SU-DHL-6 (cell line): ENCODE measurements around the gene CENPF.

Experiments used
- H2AFZ ChIP-seq: fragments of 200-600 bp; sonication (generic); 2 replicates; pipeline ENCODE4 v1.6.1; 2014; ENCODE audit warnings: low read depth, mild to moderate bottlenecking, moderate library complexity, mixed read lengths, antibody characterized with exemption, low read length; ENCODE audit not compliant: severe bottlenecking
- H3F3A ChIP-seq: fragments of 200-600 bp; shearing (Covaris generic); 2 replicates; pipeline ENCODE4 v1.6.0; 2016; ENCODE audit warnings: antibody characterized with exemption, mild to moderate bottlenecking; ENCODE audit not compliant: insufficient read depth
- H3K27ac ChIP-seq: fragments of 200-600 bp; sonication (generic); 2 replicates; pipeline ENCODE4 v1.5.1; 2016; ENCODE audit warnings: low read depth, mild to moderate bottlenecking, low read length, moderate library complexity, mixed read lengths
- H3K27me3 ChIP-seq: fragments of 200-600 bp; sonication (generic), shearing (Covaris generic); 2 replicates; pipeline ENCODE4 v1.6.0; 2014; ENCODE audit warnings: mild to moderate bottlenecking, low read length
- H3K36me3 ChIP-seq: fragments of 200-600 bp; sonication (generic); 2 replicates; pipeline ENCODE4 v1.6.1; 2014; ENCODE audit warnings: mild to moderate bottlenecking, low read length, mixed read lengths
- H3K4me2 ChIP-seq: fragments of 300-600, 200-600 bp; shearing (Covaris generic), sonication (generic); 2 replicates; pipeline ENCODE4 v1.6.0; 2014; ENCODE audit warnings: low read length, low read depth, mild to moderate bottlenecking; ENCODE audit not compliant: poor library complexity, severe bottlenecking
- H3K4me3 ChIP-seq: fragments of 200-600 bp; sonication (generic); 2 replicates; pipeline ENCODE4 v1.5.1; 2014; ENCODE audit warnings: antibody characterized with exemption, low read length, mild to moderate bottlenecking, mixed read lengths; ENCODE audit not compliant: insufficient read depth, poor library complexity, severe bottlenecking
- H3K79me2 ChIP-seq: fragments of 200-600 bp; sonication (generic); 2 replicates; pipeline ENCODE4 v1.6.1; 2014; ENCODE audit warnings: mild to moderate bottlenecking, low read length, moderate library complexity; ENCODE audit not compliant: insufficient read depth
- H3K9ac ChIP-seq: fragments of 200-600 bp; sonication (generic); 2 replicates; pipeline ENCODE4 v1.7.0; 2014; ENCODE audit warnings: mild to moderate bottlenecking, low read length
- H3K9me2 ChIP-seq: fragments of 200-600 bp; sonication (generic); replicated peaks from 2 replicates; pipeline ENCODE4 v1.6.1; 2014; ENCODE audit warnings: low read length; ENCODE audit not compliant: insufficient read depth
- H3K9me3 ChIP-seq: fragments of 200-600 bp; sonication (generic); 2 replicates; pipeline ENCODE4 v1.6.1; 2014; ENCODE audit warnings: low read length, mixed read lengths; ENCODE audit not compliant: insufficient read depth
- H4K20me1 ChIP-seq: fragments of 200-600 bp; sonication (generic); 2 replicates; pipeline ENCODE4 v1.6.1; 2014; ENCODE audit warnings: low read depth, mild to moderate bottlenecking, antibody characterized with exemption, low read length, moderate library complexity, mixed read lengths
- CTCF ChIP-seq: fragments of 200-600 bp; sonication (generic); IDR thresholded peaks from one replicate; pipeline ENCODE4 v1.5.1; 2017; ENCODE audit warnings: antibody characterized with exemption, mild to moderate bottlenecking, low read length, moderate library complexity; ENCODE audit not compliant: insufficient read depth, poor library complexity, severe bottlenecking
- EZH2phosphoT487 ChIP-seq: fragments of 200-600 bp; sonication (generic), shearing (Covaris generic); conservative IDR thresholded peaks from 2 replicates; pipeline ENCODE4 v1.6.1; 2018; ENCODE audit warnings: mild to moderate bottlenecking, antibody characterized with exemption, low read length, moderate library complexity, mixed read lengths

The CENPF gene

DNA sequence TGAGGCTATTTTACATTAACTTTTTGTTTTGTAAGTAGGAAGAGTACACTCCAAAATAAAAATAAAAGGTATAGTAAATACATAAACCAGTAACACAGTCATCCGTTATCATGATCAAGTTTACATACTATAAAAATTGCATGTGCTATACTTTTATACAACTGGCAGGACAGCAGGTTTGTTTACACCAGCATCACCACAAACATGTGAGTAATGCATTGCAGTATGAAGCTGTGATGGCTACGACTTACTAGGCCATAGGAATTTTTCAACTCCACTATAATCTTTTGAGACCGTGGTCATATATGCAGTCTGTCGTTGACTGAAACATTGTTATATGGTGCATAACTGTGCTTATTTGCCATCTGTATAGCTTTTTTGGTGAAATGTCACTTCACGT, 106.2 kb downstream of the CENPF start:
- no peak overlapping the region for H2AFZ ChIP-seq
- H3F3A ChIP-seq = no peaks in the 10 kb centered on the region
- H3K4me3 ChIP-seq = no peak overlapping the region
- H3K4me2 ChIP-seq = no peak overlapping the region
- TF ChIP-seq CTCF (no peak), EZH2phosphoT487 (no peak)
- no peaks in the 10 kb centered on the region for H3K27me3 ChIP-seq
- no peaks in the 10 kb centered on the region for H3K9me2 ChIP-seq
- H4K20me1 ChIP-seq = no peaks in the 10 kb centered on the region
- H3K79me2 ChIP-seq = no peaks in the 10 kb centered on the region
- no peak overlapping the region for H3K27ac ChIP-seq
- no peak overlapping the region for H3K9ac ChIP-seq
- no peaks in the 10 kb centered on the region for H3K9me3 ChIP-seq
- no peaks in the 10 kb centered on the region for H3K36me3 ChIP-seq

DNA sequence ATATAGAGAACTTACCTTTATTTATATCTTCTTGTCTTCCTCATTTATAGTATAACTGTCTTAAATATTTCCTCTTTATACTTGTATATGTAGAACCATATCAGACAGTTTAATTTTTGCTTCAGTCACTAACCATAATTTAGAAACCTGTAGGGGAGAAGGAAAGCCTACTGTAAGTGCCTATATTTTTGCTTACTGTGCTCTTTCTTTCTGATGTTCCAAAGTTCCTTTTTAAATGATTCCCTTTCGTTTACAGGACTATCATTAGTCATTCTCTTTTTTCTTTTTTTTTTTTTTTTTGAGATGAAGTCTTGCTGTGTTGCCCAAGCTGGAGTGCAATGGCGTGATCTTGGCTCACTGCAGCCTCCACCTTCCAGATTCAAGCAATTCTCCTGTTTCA, 109.7 kb downstream of the CENPF start:
- Histone ChIP-seq H3K4me2 (no peak overlapping the region), H2AFZ (no peak overlapping the region), H3K27ac (no peak overlapping the region), H4K20me1 (no peaks in the 10 kb centered on the region), H3K27me3 (no peaks in the 10 kb centered on the region), H3K9me2 (no peaks in the 10 kb centered on the region), H3K36me3 (no peaks in the 10 kb centered on the region), H3K4me3 (no peak overlapping the region), H3K79me2 (no peaks in the 10 kb centered on the region), H3K9ac (no peak overlapping the region), H3K9me3 (no peaks in the 10 kb centered on the region), H3F3A (no peaks in the 10 kb centered on the region)
- TF ChIP-seq EZH2phosphoT487 = no peak
- no peak for TF ChIP-seq CTCF
